ENCODE data around the gene CHPT1.

The CHPT1 gene

GRCh38 chr12:101743242-101743641 is 45.8 kb downstream of the CHPT1 start:
- POLR2A ChIA-PET (ENCODE audit: low non-redundant PET): no interaction called here
- CTCF ChIA-PET: interaction anchor here (0.6 to 0.7 kb wide), 2 partner anchors 29 to 587 kb away, joined by 3 read pairs; no protein-coding TSS in a partner anchor
- TF ChIP-seq, protein P1, sequence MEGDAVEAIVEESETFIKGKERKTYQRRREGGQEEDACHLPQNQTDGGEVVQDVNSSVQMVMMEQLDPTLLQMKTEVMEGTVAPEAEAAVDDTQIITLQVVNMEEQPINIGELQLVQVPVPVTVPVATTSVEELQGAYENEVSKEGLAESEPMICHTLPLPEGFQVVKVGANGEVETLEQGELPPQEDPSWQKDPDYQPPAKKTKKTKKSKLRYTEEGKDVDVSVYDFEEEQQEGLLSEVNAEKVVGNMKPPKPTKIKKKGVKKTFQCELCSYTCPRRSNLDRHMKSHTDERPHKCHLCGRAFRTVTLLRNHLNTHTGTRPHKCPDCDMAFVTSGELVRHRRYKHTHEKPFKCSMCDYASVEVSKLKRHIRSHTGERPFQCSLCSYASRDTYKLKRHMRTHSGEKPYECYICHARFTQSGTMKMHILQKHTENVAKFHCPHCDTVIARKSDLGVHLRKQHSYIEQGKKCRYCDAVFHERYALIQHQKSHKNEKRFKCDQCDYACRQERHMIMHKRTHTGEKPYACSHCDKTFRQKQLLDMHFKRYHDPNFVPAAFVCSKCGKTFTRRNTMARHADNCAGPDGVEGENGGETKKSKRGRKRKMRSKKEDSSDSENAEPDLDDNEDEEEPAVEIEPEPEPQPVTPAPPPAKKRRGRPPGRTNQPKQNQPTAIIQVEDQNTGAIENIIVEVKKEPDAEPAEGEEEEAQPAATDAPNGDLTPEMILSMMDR (conservative IDR thresholded peaks at IDR 0.05; ENCODE audit: low read depth): no peak
- H3K27ac ChIP-seq: no peak overlapping the region
- DNase-seq (ENCODE audit: low spot score): no peak

DNA sequence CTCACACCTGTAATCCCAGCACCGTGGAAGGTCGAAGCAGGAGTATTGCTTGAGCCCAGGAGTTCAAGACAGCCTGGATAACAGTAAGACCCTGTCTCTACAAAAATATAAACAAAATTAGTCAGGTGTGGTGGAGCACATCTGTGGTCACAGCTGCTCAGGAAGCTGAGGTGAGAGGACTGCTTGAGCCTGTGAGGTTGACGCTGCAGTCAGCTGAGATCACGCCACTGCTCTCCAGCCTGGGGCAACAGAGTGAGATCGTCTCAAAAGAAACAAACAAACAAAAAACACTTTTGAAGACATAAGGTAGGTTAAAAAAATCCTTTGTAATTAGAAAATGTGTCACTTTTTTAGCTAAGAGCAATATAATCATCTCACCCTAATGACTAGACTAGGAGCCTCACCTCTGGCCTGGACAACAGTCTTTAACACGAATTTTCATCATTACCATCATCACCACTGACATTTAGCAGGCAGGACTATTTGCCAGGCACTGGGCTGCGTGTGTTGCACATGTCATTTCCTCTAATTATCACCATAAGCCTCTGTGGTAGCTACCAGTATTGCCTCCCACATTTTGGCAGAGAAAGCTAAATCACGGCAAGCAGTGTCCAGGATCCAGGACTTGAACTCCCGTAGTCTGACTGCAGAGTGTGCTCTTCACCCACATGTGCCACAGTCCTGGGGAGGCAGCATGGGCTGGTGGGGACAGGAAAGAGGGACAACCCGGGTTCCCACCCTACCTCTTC is 46.5 kb downstream of the CHPT1 start:
- ChIA-PET POLR2A (ENCODE audit: low non-redundant PET) (no interaction called here), CTCF (interaction anchor here (0.6 kb wide), 1 partner anchor 587 kb away, joined by 3 read pairs; no protein-coding TSS in a partner anchor)
- no peak for DNase-seq (ENCODE audit: low spot score)
- TF ChIP-seq, protein P1 (conservative IDR thresholded peaks at IDR 0.05; ENCODE audit: low read depth): no peak
- H3K27ac ChIP-seq: no peak overlapping the region

- no peak overlapping the region for H3K27ac ChIP-seq
- TF ChIP-seq, protein P1 (conservative IDR thresholded peaks at IDR 0.05; ENCODE audit: low read depth): no peak
- no peak for DNase-seq (ENCODE audit: low spot score)
- ChIA-PET CTCF (no interaction called here), POLR2A (ENCODE audit: low non-redundant PET) (no interaction called here)
Measured at GRCh38 chr12:101745481-101745880, 48.0 kb downstream of the CHPT1 start.

DNA sequence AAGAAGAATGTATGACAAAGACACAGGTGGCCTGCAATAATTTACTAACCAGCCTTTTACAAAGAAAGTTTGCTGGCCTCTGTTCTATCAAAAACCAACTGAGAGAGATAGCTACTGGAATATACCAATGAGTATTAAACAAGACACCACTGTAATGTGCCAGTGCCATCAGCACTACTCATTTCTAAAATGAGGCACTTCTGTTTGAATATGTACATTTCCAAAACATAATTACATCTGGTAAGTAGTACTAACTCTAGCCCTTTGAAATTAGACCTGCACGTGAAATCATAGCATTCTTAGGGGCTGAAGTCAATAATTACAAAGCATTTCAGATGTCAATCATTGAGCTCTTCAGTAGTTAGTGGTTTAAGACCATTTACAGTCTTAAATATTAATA is 48.8 kb downstream of the CHPT1 start:
- no peak for DNase-seq (ENCODE audit: low spot score)
- no peak overlapping the region for H3K27ac ChIP-seq
- POLR2A ChIA-PET (ENCODE audit: low non-redundant PET): no interaction called here
- TF ChIP-seq, protein P1 (conservative IDR thresholded peaks at IDR 0.05; ENCODE audit: low read depth): no peak
- CTCF ChIA-PET: no interaction called here

GRCh38 chr12:101746661-101747060 is 49.2 kb downstream of the CHPT1 start:
- TF ChIP-seq, protein P1 (conservative IDR thresholded peaks at IDR 0.05; ENCODE audit: low read depth): no peak
- CTCF ChIA-PET: interaction anchor here (0.7 kb wide), 1 partner anchor 1135 kb away, joined by 3 read pairs; no protein-coding TSS in a partner anchor
- no peak overlapping the region for H3K27ac ChIP-seq
- POLR2A ChIA-PET (ENCODE audit: low non-redundant PET): no interaction called here
- no peak for DNase-seq (ENCODE audit: low spot score)

- ChIA-PET CTCF (interaction anchor here (0.6 kb wide), 2 partner anchors 86 to 220 kb away, joined by 3 to 7 read pairs; no protein-coding TSS in a partner anchor), POLR2A (ENCODE audit: low non-redundant PET) (no interaction called here)
- no peak overlapping the region for H3K27ac ChIP-seq
- DNase-seq (ENCODE audit: low spot score): no peak
- TF ChIP-seq, protein P1 (conservative IDR thresholded peaks at IDR 0.05; ENCODE audit: low read depth): no peak
Measured at GRCh38 chr12:101747697-101748096, 50.3 kb downstream of the CHPT1 start.
